ENCODE results near the gene OSBPL6. TPM values are rescaled to one million over a fixed set of nuclear protein-coding genes. Genes with fewer than 3 reads are reported as not detected.

Gene OSBPL6
- total and polyA plus RNA-seq, 10 of the 15 experiments (the other 5 are each of a cell fraction or from before 2014, with no cell fraction given) = 0.01 to 0.08 (median 0.03) TPM; not detected in 5

DNA sequence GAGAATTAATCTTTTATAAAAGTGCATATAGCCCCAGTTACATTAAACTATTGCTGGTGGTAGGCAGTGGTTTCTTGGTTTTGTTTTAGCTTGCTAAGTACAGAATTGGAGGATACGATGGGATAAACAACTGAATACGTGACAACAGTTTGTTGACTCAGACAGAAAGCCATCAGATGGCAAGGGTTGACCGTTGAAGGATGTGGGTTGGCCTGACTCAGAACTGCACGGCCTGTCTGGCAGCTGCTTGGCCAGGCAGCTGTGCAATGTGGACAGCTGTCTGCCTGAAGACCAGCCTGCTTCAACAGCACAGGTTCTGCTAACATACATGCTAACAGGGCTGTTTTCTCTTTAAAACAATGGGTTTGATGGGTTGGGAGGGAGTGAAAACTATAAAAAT, 210.1 kb downstream of the OSBPL6 start:
- H3K9ac ChIP-seq (ENCODE audit: control insufficient read depth, insufficient read depth, low read length) = peak overlapping the region; percentile 17
- in situ Hi-C loops (cut with MboI) = no loop called here
- DNase-seq (ENCODE audit: low read depth, low spot score) (peak; percentile 95), ATAC-seq (peak; percentile 99), FAIRE-seq (peak; percentile 99)
- no peaks in the 10 kb centered on the region for H3K79me2 ChIP-seq (ENCODE audit: control insufficient read depth, insufficient read depth, low read length)
- peak overlapping the region; percentile 64 for H3K27ac ChIP-seq (ENCODE audit: control insufficient read depth, insufficient read depth)
- peak overlapping the region; percentile 55 for H2AFZ ChIP-seq (ENCODE audit: control insufficient read depth, low read depth, low read length)
- ChIA-PET RAD21 (ENCODE audit: unreplicated experiment) (interaction anchor here (0.9 to 7.3 kb wide), 6 partner anchors 10 to 292 kb away, joined by 3 to 162 read pairs (median 6); partner anchors contain the start of genes PJVK, PRKRA and RBM45), POLR2A (interaction anchor here (0.6 to 5.9 kb wide), 8 partner anchors 9 to 290 kb away, joined by 3 to 64 read pairs (median 4); partner anchors contain the start of genes PJVK and PRKRA), CTCF (interaction anchor here (0.9 to 19.4 kb wide), 6 partner anchors 9 to 296 kb away, joined by 3 to 702 read pairs (median 3); partner anchors contain the start of genes PJVK and PRKRA), SMC1A (ENCODE audit: uncharacterized antibody, unreplicated experiment) (interaction anchor here (1.0 to 18.1 kb wide), 6 partner anchors 9 to 126 kb away, joined by 3 to 454 read pairs (median 10); partner anchors contain the start of genes PJVK and PRKRA)
- intact Hi-C loops (cut with micrococcal nuclease; ENCODE audit: unreplicated experiment) = loop anchor here (1.0 to 5.0 kb wide), 2 partner anchors 9 to 128 kb away; no protein-coding TSS in a partner anchor
- H3K4me3 ChIP-seq = peak overlapping the region; percentile 36; the same call in 1 of the 2 replicates
- H3K4me1 ChIP-seq (ENCODE audit: control insufficient read depth, insufficient read depth, low read length) = peaks cover 24% of the 10 kb centered on the region
- H3K4me2 ChIP-seq (ENCODE audit: control insufficient read depth, insufficient read depth) = peak overlapping the region; percentile 92
- H4K20me1 ChIP-seq (ENCODE audit: control insufficient read depth, insufficient read depth) = no peaks in the 10 kb centered on the region
- no peaks in the 10 kb centered on the region for H3K9me3 ChIP-seq (replicated peaks; ENCODE audit: control insufficient read depth, insufficient read depth, low read length)
- H3K36me3 ChIP-seq (ENCODE audit: control insufficient read depth in 2 of 2, insufficient read depth in 2 of 2, low read length in 1 of 2) = no peaks in the 10 kb centered on the region
- no TSS peak for BruUV-seq (replicated peaks)
- under 1% methylated on average over 4 of the region's 4 CpGs for WGBS (ENCODE audit: insufficient coverage, insufficient replicate concordance, low lambda C conversion rate, missing lambda C conversion rate)
- H3K27me3 ChIP-seq (replicated peaks in 1 of 2; ENCODE audit: control insufficient read depth in 2 of 2, insufficient read depth in 2 of 2, low read length in 1 of 2) = no peaks in the 10 kb centered on the region
- TF ChIP-seq, protein P1, sequence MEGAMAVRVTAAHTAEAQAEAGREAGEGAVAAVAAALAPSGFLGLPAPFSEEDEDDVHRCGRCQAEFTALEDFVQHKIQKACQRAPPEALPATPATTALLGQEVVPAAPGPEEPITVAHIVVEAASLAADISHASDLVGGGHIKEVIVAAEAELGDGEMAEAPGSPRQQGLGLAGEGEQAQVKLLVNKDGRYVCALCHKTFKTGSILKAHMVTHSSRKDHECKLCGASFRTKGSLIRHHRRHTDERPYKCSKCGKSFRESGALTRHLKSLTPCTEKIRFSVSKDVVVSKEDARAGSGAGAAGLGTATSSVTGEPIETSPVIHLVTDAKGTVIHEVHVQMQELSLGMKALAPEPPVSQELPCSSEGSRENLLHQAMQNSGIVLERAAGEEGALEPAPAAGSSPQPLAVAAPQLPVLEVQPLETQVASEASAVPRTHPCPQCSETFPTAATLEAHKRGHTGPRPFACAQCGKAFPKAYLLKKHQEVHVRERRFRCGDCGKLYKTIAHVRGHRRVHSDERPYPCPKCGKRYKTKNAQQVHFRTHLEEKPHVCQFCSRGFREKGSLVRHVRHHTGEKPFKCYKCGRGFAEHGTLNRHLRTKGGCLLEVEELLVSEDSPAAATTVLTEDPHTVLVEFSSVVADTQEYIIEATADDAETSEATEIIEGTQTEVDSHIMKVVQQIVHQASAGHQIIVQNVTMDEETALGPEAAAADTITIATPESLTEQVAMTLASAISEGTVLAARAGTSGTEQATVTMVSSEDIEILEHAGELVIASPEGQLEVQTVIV (IDR thresholded peaks at IDR 0.05; ENCODE audit: borderline replicate concordance, partially characterized antibody) = no peak
- TF ChIP-seq KDM1A (IDR thresholded peaks at IDR 0.05; ENCODE audit: borderline replicate concordance) = no peak
- TF ChIP-seq, protein P2, sequence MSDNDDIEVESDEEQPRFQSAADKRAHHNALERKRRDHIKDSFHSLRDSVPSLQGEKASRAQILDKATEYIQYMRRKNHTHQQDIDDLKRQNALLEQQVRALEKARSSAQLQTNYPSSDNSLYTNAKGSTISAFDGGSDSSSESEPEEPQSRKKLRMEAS (IDR thresholded peaks at IDR 0.05; ENCODE audit: low read depth, low read length) = no peak
- no peak for TF ChIP-seq RAD21 (IDR thresholded peaks at IDR 0.05; ENCODE audit: insufficient read depth, low read depth, low read length)
- peak; percentile 79 for TF ChIP-seq EED (IDR thresholded peaks at IDR 0.05; ENCODE audit: low read depth)
- no peak for TF ChIP-seq ZNF622 (IDR thresholded peaks at IDR 0.05)
- TF ChIP-seq IKZF2 (IDR thresholded peaks at IDR 0.05) = peak; percentile 82 to 88
- no peak for TF ChIP-seq RFX5 (IDR thresholded peaks at IDR 0.05; ENCODE audit: low read depth, low read length)
- TF ChIP-seq FOXM1 (IDR thresholded peaks at IDR 0.05; ENCODE audit: low read depth, low read length) = peak; percentile 99
- TF ChIP-seq, protein P3, sequence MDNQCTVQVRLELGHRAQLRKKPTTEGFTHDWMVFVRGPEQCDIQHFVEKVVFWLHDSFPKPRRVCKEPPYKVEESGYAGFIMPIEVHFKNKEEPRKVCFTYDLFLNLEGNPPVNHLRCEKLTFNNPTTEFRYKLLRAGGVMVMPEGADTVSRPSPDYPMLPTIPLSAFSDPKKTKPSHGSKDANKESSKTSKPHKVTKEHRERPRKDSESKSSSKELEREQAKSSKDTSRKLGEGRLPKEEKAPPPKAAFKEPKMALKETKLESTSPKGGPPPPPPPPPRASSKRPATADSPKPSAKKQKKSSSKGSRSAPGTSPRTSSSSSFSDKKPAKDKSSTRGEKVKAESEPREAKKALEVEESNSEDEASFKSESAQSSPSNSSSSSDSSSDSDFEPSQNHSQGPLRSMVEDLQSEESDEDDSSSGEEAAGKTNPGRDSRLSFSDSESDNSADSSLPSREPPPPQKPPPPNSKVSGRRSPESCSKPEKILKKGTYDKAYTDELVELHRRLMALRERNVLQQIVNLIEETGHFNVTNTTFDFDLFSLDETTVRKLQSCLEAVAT (IDR thresholded peaks at IDR 0.05) = peak; percentile 18; the same call in 1 of the 2 replicates
- peak; percentile 67 for TF ChIP-seq POLR2A (IDR thresholded peaks at IDR 0.05; ENCODE audit: low read depth, low read length)
- no peak for TF ChIP-seq ZNF274 (IDR thresholded peaks at IDR 0.05; ENCODE audit: insufficient read depth, insufficient read length)
- peak; percentile 60 for TF ChIP-seq MEF2B (IDR thresholded peaks at IDR 0.05; ENCODE audit: partially characterized antibody, poor library complexity, severe bottlenecking)
- TF ChIP-seq CBFB (IDR thresholded peaks at IDR 0.05; ENCODE audit: low read depth) = peak; percentile 73; the same call in 1 of the 2 replicates
- TF ChIP-seq, protein P4, sequence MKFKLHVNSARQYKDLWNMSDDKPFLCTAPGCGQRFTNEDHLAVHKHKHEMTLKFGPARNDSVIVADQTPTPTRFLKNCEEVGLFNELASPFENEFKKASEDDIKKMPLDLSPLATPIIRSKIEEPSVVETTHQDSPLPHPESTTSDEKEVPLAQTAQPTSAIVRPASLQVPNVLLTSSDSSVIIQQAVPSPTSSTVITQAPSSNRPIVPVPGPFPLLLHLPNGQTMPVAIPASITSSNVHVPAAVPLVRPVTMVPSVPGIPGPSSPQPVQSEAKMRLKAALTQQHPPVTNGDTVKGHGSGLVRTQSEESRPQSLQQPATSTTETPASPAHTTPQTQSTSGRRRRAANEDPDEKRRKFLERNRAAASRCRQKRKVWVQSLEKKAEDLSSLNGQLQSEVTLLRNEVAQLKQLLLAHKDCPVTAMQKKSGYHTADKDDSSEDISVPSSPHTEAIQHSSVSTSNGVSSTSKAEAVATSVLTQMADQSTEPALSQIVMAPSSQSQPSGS (IDR thresholded peaks at IDR 0.05; ENCODE audit: low read length) = peak; percentile 94
- TF ChIP-seq TAF1 (IDR thresholded peaks at IDR 0.05; ENCODE audit: borderline replicate concordance, low read depth, low read length) = 0 out of 2 replicates have a peak, but pooled peaks have one; percentile 33
- TF ChIP-seq SIN3A (IDR thresholded peaks at IDR 0.05; ENCODE audit: low read depth, low read length) = no peak
- no peak for TF ChIP-seq YBX1 (IDR thresholded peaks at IDR 0.05)
- TF ChIP-seq, protein P5, sequence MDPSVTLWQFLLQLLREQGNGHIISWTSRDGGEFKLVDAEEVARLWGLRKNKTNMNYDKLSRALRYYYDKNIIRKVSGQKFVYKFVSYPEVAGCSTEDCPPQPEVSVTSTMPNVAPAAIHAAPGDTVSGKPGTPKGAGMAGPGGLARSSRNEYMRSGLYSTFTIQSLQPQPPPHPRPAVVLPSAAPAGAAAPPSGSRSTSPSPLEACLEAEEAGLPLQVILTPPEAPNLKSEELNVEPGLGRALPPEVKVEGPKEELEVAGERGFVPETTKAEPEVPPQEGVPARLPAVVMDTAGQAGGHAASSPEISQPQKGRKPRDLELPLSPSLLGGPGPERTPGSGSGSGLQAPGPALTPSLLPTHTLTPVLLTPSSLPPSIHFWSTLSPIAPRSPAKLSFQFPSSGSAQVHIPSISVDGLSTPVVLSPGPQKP (IDR thresholded peaks at IDR 0.05; ENCODE audit: low read depth, low read length) = no peak
